RCC 7860 (cell line): ENCODE measurements around the gene HOXA2.

Experiments
- DNase-seq: peaks from one replicate; pipeline ENCODE4 v3.0.0-alpha.2; 2015; ENCODE audit warnings: low spot score
- FAIRE-seq: peaks from 2 replicates; lab custom pipeline; 2012; peaks lifted over from hg19 to GRCh38; lab: Jason Lieb, UNC

Gene HOXA2

DNA sequence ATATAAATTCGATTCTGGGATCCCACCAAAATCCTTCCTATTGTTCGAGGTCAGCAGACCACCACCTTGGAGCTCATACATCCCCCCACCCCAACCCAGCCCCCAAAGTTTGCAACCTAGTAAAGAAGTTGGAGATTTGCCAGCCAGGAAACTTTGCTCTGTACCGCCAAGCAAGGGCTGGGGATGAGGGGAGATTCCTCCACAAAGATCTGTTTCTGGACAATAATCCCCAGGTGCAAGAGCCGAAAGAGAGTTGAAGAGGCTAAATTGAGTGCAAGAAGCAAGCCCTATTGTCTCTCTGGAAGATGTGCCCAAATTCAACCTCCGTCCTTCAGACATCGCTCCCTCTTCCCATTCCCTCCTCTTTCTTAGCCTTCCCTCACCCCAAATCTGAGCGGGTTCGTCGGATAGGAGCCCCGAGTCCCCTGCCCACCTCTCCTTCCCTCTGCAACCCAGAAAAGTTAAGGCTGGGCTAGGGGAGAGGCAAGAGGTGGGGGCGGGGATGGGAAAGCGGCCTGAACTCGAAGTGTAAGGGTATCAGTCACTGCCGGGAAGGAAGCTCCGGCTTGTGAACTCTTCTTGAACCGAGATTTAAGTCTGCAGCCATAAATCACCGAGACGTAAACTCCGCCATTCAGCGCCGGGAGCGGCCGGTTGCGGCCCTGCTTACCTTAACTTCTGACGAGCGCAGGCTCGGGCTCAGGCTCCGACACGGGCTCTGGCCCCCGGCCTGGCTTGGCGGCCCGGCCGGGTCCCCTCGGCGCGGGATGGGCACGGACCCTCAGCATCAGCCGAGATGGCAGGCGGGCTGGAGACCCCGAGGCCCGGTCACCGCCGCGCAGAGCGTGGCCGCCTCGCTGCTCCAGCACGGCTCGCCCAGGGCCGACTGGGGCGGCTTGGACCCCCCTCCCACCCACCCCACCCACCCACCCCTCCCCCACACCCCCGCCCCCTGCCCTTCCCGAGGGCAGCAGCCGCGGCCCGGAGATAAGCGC lies 10.8 kb upstream of the HOXA2 start:
- DNase-seq (peak; percentile 86), FAIRE-seq (peak; percentile 62)

DNA sequence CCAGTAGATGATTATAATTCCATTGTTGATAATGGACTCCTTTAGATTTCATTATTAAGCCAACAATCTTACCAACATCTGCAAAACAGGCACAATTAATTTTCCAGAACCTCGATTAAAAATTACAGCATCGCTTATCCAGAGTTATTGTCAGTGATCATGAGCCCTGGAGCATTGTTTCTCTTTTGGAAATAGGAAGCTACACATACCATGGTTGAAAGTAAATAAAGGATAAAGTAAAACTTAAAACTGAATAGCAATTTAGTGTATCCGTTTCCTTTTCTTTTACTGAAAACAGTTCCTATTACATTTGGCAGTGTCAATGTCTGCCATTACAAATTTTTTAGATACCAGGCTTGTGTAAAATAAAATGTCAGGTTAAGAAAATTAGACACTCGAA lies 9.9 kb upstream of the HOXA2 start:
- DNase-seq (no peak), FAIRE-seq (no peak)

DNA sequence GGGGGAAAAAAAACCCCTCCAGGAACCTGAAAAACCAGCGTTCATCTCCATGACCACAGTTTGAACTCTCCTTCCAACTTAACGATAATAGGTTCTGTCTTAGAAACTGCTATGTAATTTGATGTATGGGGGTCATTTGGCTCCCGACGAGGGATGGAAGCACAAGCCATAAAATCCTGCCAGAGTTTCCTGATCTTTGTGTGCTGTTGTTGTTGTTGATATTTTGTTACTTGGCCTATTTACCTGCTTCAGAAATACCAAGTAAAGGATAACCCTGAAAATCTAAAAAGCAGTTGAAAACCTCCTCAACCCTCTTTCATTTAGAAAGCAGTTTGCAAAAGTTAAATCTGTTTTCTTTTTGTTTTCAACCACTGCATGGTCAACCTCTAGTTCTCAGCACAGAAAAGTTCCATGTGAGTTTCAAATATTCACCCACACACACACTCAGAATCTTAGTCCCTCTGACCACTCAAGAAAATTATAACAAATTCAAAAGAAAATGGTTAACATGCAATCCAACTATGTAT lies 9.3 kb upstream of the HOXA2 start:
- peak; percentile 66 for FAIRE-seq

DNA sequence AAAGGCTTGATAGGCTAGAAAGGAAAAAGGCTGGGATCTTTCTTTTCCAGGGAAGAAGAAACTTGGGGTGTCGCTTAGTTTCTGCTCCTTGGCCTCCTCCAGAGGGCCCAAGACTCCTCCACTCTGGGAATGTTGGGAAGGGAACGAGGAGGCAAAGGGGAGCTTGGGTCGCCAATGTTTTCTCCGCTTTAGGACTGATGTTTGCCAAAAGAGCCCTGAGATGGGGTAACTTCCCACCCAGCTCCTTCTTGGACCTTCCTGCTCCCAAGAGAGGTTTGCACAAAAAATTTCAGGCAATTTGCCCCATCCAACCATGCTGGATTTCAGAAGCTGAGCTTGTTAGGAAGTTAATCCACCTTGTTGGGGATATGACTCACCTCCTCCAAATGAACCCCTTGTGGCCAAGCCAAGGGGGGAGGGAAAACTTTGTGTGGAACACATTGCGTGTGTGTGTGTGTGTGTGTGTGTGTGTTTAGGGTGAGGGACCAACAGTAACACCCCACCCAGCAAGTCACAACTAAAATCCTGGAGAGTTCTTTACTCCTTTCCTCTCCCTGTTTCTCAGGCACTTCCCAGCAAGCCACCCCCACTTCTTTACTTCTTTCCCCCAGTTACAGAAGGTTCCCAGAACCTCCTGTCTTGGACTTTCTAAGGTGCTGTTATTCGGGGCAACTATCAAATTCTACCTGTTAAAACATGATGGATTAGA lies 8.7 kb upstream of the HOXA2 start:
- DNase-seq (peak; percentile 68), FAIRE-seq (peak; percentile 83)

More for the DNA sequence above, 9.3 kb upstream of the HOXA2 start:
- no peak for DNase-seq

DNA sequence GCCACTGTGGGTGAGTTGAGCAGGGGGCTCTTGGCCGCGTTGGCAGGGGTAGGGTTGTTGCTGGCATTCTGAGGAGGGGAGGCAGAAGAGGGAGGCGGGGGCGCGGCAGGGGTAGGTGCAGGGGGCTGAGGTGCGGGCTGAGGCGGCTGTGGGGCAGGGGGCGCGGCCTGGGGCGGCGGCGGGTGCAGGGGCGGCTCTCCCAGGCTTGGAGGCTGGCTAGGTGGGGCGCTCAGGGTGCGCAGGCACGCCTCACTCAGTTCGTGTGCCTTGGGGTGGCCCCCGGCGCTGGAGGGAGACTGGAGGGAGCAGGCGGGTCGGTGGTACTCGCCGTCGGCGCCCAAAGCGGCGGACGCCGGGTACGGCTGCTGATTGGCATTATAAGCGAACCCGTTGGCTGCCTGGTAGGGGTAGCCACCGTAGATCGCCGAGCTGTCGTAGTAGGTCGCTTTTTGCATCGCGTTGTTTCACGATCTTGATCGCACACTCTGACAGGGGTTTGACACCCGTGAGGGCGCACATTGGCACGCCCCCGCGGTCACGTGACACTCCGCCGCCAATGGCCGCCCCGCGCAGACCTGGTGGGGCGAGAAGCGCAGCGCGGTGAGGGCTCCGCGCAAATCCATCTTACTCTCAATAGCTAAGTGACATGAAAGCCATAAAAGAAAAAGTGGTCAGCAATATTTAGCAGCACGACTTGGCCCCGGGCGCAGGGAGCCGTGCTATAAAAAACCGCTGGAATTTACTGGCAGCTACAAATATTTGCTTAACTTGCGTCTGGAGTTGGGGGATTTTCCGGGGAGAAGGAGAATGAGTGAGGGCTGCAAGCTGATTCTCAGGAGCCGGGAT lies 7.9 kb upstream of the HOXA2 start:
- DNase-seq (peak; percentile 94), FAIRE-seq (peak; percentile 94)

DNA sequence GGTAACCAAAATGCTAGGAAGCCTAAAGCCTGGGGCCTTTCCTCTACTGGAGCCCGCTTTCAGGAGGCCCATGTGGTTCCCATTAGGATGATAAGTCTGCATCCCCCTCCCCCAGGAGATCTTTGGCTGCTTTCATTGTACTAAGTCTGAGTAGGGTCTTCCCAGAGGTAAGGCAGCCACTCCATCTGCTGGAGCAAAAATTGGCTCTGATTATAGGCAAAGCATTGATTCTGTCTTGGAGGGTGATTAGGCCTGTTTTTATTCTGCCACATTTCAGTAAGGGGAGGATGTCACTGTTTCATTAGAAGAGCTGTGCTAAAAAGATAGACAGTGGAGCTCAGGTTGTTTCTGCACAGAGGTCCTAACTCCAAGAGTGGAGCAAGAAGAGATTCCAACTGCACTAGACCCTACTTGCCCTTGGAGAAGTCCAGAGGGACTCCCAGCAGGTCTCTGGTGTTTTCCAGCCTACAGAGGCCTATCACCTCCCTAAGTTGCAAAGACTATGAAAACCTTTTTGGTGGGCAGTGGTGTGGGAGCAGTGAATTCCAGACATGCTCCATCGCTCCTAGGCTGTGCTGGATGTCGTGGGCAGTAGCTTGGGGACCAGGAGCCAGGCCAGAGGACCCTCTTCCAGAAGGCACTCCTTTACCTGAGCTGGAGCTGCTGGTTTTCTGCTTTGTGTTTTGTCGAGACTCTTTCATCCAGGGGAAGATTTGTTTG lies 7.1 kb upstream of the HOXA2 start:
- peak; percentile 38 for DNase-seq
- no peak for FAIRE-seq

DNA sequence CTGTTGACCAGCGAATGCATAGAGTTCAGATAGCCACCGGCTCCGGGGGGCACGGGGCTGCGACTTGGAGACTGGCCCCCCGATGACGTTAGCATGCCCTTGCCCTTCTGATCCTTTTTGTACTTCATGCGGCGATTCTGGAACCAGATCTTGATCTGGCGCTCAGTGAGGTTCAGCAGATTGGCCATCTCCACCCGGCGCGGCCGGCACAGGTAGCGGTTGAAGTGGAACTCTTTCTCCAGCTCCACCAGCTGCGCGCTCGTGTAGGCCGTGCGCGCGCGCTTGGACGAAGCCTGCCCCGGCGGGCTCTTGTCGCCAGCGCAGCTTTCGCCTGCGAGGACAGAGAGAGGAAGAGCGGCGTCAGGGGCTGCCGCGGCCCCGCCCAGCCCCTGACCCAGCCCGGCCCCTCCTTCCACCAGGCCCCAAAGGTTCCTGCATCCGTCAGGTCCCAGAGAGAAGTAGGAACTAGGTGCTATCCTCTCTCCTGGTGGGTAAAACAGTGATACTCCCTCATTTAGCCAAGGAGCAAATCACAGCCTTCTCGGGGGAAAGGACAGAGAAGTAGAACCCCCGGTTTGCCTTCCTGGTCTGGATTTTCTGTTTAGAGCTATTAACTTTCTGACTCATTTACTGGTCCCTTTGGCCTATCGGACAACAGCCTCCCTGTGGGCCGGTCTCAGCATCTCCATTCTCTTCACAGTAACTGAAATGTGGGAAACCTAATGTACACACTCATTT lies 6.1 kb upstream of the HOXA2 start:
- DNase-seq (peak; percentile 52), FAIRE-seq (peak; percentile 68)

DNA sequence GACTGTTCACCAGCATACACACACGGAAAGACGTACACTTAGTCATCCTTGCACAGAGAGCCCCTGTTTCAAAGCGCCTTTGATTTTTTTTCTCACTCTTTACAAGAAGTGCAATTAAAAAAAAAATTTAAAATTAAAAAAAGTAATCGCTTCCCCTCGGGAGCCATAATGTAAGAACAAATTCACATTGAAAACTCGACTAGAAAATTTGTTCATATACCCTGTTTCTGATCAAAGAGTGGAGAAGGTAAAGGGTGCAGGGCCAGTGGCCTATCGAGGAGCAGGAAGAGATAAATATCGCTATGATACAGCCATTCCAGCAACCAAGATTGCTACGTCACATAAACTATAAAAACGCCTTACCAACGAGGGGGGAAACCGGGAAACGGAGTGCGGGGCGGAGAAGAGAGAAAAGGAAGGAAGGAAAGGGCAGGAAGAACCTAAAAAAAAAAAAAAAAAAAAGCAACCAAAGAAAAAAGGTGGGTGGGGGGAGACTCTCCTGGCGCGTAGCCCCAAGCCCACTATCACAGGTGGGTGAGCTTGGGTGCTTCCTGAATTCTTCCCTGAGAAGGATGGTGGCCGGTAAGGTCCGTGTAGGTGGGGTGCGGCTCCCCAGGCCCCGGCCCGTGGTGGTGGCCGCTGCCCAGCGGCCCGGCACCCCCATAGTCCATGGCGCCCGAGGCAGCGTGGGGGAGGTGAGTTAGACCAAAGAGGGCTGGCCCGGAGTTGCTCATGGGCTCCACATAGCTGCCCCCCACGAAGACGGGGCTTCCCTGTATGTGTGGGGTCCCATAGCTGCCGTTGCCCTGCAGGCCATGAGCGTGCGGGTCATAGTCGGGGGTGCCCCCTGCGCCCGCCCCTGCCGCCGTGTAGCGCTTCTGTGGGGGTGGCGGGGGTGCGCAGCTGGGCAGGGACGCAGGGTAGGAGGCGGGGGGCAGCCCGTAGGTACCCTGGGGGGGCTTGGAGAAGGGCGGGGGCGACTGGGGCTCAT lies 5.2 kb upstream of the HOXA2 start:
- FAIRE-seq (no peak), DNase-seq (no peak)

DNA sequence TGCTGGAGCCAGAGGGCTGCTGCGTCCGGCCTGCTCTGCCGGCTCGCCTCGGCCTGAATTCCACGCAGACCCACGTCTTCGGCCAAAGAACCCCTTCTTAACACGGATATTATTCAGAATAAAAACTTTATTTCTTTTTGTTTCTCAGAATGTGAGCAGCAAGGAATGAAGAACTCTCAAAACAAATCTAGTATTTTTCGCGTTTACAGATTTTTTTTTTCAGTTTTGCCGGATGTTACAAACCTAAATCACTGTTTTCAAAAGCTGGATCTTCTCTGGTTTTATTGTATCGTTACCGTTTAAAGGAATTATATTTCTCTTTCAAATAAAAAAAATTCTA lies 4.4 kb upstream of the HOXA2 start:
- no peak for FAIRE-seq

DNA sequence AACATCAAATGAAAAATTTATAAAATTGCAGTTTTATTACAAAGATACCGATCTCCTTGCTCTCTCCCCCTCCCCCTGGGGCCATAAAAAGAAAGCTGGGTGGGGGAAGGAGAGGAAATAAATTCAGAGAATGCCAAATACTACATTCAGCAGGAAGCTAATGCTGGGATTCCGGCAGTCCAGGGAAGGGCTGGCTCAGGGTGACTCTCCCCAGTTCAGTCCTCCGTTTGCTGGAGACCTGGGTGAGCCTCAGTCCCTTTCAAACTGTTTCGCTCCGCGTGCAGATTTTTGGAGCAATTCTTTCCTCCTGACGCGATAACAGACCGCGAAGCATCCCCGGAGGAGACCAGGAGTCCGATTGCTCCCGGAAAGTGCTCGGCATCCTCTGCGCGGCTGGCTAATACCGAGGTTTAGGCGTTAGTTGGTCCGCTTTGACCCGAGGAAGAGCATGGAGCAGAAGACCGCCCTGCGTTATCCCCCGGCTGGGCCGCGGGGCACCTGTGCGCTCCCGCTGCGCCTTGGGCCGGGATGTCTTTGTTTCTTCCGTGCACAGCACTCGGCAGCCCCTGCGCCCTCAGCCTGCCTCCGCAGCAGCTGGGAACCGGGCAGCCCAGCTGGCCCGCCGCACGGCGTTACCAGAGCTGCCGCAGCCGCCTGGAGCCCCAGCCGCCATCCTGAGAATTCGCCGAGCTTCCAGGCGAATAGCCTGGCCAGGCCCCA lies 3.9 kb upstream of the HOXA2 start:
- FAIRE-seq, result no peak

More for the DNA sequence above, 4.4 kb upstream of the HOXA2 start:
- no peak for DNase-seq

DNA sequence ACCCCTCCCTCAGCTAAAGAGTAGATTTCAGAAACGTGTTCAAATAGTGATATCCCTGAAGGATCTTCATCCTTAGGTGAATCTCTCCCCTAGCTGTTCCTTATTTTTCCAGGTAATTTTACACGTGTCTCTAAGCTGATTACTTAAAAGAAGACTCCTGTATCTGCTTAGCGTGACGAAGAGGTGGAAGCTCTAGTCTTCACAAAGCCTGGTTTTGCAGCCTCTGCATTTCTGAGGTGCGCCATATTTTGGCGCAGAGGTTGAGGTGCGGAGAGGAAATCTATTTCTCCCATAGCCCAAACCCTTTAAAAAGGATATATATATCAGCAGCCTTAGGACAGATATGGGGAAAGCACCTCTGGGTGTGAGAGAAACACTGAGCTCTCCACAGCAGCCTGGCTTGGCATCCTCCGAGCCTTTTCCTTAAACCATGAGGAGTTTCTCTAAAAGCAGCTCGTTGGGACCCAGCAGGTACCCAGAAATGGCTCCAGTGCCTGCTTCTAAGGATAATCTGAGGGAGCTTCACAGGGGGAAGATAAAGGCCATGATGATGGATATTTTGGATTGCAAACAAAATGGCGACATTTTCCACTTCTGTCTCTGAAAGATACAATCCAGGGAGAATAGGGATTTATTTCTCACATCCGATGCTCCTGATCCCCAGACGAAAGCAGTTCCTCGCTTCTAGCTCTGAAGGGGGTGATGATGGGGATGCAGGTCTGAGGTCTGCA lies 3.0 kb upstream of the HOXA2 start:
- FAIRE-seq (no peak), DNase-seq (no peak)

More for the DNA sequence above, 3.9 kb upstream of the HOXA2 start:
- no peak for DNase-seq

DNA sequence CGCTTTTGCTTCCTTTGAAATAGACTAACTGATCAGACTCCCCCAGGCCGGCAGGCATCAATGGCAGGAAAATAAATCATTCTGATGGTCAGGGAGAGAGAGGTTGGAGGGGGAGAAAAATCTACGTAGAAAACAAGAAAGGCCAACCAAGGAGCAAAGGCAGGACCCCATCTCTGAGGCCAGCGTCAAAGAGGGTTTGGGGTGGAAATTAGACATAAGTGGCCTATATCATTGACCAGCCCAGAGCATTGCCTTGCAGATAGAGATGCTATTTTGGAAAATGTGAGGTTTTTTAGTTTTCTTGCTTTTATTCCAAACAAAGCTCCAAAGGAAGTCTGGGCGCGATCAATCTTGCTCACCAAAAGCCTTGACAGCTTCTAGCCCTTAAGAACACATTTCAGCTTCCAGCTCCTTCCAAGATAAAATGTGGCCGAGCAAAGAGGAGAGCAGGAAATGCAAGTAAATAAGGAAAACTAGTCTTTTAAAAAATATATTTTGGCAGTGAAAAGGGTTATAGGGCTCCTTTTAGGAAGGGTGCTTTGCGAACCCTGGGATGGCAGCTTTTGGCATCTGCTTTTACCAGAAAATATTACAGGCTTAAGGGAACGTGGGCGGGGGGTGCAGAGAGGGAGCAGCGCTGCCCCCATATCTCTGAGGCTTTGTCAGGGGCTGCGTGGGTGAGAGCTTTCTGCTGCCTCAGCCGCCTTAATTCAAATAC lies 2.0 kb upstream of the HOXA2 start:
- DNase-seq, result no peak
- FAIRE-seq, result no peak

DNA sequence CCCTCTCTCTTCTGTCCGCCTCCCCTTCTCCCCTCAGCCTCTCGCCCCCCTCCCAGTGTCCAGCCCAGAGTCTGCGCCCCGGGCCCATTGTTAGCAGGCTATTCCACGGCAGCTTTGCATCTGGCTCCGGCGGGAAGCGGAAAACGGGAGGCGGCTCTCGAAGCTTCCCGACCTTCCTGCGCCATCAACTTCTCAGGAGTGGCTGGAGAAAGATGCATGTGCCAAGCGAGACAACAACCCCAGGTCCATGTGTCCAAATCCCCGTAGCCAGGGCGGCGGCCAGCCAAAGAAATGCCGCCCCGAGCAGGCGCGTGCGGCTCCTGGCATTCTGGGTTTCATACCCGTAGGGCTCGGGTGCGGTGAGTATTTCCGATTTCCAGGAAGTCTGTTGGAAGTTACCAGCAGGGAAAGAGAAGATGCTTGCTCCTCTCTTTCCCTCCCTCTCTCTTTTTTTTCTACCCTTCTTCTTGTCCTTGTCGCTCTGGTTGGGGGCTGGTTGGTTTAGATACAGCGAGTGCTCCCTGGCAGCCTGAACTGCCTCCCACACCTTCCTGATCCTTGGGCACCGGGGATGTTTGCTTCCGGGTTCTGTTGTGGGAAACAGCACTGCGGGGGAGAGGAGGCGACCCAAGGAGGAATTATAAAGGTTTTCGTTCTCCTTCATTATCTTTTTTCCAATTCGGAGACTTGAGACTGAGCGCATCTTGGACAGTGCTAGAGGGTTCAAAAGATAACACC lies 1.2 kb upstream of the HOXA2 start:
- DNase-seq (peak; percentile 63), FAIRE-seq (peak; percentile 71)

DNA sequence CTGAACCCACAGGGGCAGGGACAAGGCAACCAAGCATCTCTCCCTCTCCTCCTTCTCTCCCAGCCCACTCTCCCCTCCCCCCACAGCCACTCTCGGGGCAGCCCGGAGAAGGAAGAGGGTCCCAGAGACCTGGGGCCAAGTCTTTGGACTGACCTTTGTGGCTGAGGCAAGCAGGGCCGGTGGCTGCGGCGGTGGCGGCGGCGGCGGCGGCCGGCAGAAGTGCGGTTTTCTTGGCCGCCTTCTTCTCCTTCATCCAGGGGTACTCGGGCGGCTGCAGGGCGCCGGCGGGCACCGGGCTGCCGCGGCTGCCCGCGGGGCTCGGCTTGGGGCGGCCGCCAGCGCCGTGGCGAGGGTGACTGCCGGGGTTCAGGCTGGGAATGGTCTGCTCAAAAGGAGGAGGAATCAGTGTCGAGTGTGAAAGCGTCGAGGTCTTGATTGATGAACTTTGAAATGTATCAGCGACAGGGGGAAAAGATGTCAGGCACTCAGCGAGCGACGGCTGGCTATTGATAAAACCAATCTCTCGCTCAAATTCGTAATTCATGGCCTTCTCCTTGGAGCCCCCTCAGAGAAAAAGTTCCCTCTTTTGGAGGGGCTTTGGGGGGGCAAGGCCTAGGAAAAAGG lies 414 bp downstream of the HOXA2 start:
- FAIRE-seq (no peak), DNase-seq (peak; percentile 30)
